K562 (cell line): ENCODE results near the gene FGF22. TPM values are rescaled to one million over a fixed set of nuclear protein-coding genes. Genes with fewer than 3 reads are reported as not detected.

Experiments used
- HCFC1 ChIP-seq: IDR thresholded peaks from 2 replicates; pipeline ENCODE4 v1.6.1; 2012; ENCODE audit warnings: low read depth, low read length, improper control_type of control experiment
- PHF21A ChIP-seq: fragments of 450-650 bp; IDR thresholded peaks from 2 replicates; pipeline ENCODE4 v1.6.1; 2017; ENCODE audit warnings: low read depth, borderline replicate concordance
- RBM14 ChIP-seq: fragments of 200-400 bp; formaldehyde crosslinking; IDR thresholded peaks from 2 replicates; pipeline ENCODE4 v1.6.1; 2018; ENCODE audit warnings: low read depth, mild to moderate bottlenecking, low read length, moderate library complexity, borderline replicate concordance; ENCODE audit not compliant: insufficient read depth
- SP1 ChIP-seq: sonication (generic); formaldehyde crosslinking; IDR thresholded peaks from 2 replicates; pipeline ENCODE4 v1.8.1; 2022; ENCODE audit warnings: mild to moderate bottlenecking, missing genetic modification reagents
- ZNF134 ChIP-seq: fragments of 250-450 bp; sonication (Bioruptor Pico); conservative IDR thresholded peaks from 2 replicates; pipeline ENCODE4 v1.4.0; 2020
- ZNF507 ChIP-seq: conservative IDR thresholded peaks from 2 replicates; pipeline ENCODE4 v1.6.1; 2017; ENCODE audit warnings: missing genetic modification characterization, missing compliant biosample characterization
- polyA plus RNA-seq, 8 experiments: library from polyadenylated mRNA; depleted of rRNA in 4 of 8; stranded (reverse) in 5 of 8; unstranded in 3 of 8; fragments of >200 nt; fragmentation: Nextera tagmentation in 2 of 8; fragmentation: Illumina TruSeq in 1 of 8; extraction: Ambion mirVana in 2 of 8; extraction: Trizol in 1 of 8; gene quantifications; 2 replicates each; pipeline versions ENCODE4 v1.2.1 to v1.2.3, GENCODE V29; 2011 to 2014; ENCODE audit warnings: inconsistent platforms in 1 of 8, missing spikeins in 1 of 8
- total RNA-seq, 7 experiments: library from RNA; depleted of rRNA in 6 of 7; stranded (reverse); fragments of >200 nt in 6 of 7; fragmentation: Illumina TruSeq in 2 of 7; extraction: Trizol in 2 of 7; gene quantifications; 2 replicates each; pipeline versions ENCODE4 v1.2.1 to v1.2.3, GENCODE V29; 2011 to 2021; ENCODE audit warnings: low replicate concordance in 1 of 7
- TF ChIP-seq, protein P1 (sequence below): fragments of 450-650 bp; IDR thresholded peaks from 2 replicates; pipeline ENCODE4 v1.6.1; 2016; ENCODE audit warnings: mild to moderate bottlenecking, moderate library complexity
- TF ChIP-seq, protein P2 (sequence below): fragments of 450-650 bp; formaldehyde crosslinking; IDR thresholded peaks from 2 replicates; pipeline ENCODE4 v1.4.0; 2020; ENCODE audit warnings: mild to moderate bottlenecking, moderate library complexity
- TF ChIP-seq, protein P3 (sequence below), 3 experiments: IDR thresholded peaks in 2 of 3; conservative IDR thresholded peaks in 1 of 3; 2 replicates each; pipeline ENCODE4 v1.5.1; 2011 to 2012; ENCODE audit warnings: low read length in 3 of 3, mild to moderate bottlenecking in 3 of 3, control low read depth in 2 of 3, improper control_type of control experiment in 1 of 3, inconsistent platforms in 1 of 3, low read depth in 1 of 3, mixed read lengths in 1 of 3, moderate library complexity in 1 of 3; ENCODE audit not compliant: insufficient read depth in 2 of 3
- TF ChIP-seq, protein P4 (sequence below), 2 experiments: IDR thresholded peaks; 2 replicates each; pipeline ENCODE4 v1.6.1; 2011; ENCODE audit warnings: borderline replicate concordance in 1 of 2, control low read depth in 1 of 2, low read depth in 1 of 2, low read length in 1 of 2, mild to moderate bottlenecking in 1 of 2, mixed read lengths in 1 of 2, moderate library complexity in 1 of 2; ENCODE audit not compliant: insufficient read depth in 1 of 2, insufficient read length in 1 of 2, poor library complexity in 1 of 2, severe bottlenecking in 1 of 2; ENCODE audit errors: extremely low read depth in 1 of 2

The FGF22 gene
- total and polyA plus RNA-seq, 9 of the 15 experiments (the other 6 are each of a cell fraction or from before 2014, with no cell fraction given), result 0.14 to 2.2 (median 0.86) TPM; not detected in 4

DNA sequence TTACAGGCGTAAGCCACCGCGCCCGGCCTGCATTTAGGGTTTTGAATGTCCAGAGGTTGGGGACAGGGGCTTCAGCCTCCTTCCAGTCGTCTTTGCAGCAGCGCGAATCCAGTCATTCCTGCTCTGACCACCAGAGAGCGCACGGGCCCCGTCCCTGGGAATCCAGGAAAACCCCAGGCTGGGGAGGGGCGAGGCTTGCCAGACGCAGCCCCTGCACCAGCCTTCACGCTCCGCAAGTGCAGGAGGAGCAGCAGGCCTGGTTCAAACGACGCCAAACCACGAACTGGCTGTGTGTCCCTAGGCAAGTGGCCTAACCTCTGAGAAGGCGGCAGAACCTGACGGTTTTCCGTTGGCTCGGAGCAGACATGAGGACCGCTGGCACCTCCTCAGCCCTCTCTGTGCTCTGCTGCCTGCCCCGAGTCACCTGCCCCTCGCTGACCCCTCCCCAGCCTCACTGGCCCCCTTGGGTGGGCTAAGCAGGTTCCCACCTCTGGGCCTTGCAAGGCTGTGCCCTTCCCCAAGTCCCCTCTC lies 25.3 kb downstream of the FGF22 start (continued):
- TF ChIP-seq, protein P1, sequence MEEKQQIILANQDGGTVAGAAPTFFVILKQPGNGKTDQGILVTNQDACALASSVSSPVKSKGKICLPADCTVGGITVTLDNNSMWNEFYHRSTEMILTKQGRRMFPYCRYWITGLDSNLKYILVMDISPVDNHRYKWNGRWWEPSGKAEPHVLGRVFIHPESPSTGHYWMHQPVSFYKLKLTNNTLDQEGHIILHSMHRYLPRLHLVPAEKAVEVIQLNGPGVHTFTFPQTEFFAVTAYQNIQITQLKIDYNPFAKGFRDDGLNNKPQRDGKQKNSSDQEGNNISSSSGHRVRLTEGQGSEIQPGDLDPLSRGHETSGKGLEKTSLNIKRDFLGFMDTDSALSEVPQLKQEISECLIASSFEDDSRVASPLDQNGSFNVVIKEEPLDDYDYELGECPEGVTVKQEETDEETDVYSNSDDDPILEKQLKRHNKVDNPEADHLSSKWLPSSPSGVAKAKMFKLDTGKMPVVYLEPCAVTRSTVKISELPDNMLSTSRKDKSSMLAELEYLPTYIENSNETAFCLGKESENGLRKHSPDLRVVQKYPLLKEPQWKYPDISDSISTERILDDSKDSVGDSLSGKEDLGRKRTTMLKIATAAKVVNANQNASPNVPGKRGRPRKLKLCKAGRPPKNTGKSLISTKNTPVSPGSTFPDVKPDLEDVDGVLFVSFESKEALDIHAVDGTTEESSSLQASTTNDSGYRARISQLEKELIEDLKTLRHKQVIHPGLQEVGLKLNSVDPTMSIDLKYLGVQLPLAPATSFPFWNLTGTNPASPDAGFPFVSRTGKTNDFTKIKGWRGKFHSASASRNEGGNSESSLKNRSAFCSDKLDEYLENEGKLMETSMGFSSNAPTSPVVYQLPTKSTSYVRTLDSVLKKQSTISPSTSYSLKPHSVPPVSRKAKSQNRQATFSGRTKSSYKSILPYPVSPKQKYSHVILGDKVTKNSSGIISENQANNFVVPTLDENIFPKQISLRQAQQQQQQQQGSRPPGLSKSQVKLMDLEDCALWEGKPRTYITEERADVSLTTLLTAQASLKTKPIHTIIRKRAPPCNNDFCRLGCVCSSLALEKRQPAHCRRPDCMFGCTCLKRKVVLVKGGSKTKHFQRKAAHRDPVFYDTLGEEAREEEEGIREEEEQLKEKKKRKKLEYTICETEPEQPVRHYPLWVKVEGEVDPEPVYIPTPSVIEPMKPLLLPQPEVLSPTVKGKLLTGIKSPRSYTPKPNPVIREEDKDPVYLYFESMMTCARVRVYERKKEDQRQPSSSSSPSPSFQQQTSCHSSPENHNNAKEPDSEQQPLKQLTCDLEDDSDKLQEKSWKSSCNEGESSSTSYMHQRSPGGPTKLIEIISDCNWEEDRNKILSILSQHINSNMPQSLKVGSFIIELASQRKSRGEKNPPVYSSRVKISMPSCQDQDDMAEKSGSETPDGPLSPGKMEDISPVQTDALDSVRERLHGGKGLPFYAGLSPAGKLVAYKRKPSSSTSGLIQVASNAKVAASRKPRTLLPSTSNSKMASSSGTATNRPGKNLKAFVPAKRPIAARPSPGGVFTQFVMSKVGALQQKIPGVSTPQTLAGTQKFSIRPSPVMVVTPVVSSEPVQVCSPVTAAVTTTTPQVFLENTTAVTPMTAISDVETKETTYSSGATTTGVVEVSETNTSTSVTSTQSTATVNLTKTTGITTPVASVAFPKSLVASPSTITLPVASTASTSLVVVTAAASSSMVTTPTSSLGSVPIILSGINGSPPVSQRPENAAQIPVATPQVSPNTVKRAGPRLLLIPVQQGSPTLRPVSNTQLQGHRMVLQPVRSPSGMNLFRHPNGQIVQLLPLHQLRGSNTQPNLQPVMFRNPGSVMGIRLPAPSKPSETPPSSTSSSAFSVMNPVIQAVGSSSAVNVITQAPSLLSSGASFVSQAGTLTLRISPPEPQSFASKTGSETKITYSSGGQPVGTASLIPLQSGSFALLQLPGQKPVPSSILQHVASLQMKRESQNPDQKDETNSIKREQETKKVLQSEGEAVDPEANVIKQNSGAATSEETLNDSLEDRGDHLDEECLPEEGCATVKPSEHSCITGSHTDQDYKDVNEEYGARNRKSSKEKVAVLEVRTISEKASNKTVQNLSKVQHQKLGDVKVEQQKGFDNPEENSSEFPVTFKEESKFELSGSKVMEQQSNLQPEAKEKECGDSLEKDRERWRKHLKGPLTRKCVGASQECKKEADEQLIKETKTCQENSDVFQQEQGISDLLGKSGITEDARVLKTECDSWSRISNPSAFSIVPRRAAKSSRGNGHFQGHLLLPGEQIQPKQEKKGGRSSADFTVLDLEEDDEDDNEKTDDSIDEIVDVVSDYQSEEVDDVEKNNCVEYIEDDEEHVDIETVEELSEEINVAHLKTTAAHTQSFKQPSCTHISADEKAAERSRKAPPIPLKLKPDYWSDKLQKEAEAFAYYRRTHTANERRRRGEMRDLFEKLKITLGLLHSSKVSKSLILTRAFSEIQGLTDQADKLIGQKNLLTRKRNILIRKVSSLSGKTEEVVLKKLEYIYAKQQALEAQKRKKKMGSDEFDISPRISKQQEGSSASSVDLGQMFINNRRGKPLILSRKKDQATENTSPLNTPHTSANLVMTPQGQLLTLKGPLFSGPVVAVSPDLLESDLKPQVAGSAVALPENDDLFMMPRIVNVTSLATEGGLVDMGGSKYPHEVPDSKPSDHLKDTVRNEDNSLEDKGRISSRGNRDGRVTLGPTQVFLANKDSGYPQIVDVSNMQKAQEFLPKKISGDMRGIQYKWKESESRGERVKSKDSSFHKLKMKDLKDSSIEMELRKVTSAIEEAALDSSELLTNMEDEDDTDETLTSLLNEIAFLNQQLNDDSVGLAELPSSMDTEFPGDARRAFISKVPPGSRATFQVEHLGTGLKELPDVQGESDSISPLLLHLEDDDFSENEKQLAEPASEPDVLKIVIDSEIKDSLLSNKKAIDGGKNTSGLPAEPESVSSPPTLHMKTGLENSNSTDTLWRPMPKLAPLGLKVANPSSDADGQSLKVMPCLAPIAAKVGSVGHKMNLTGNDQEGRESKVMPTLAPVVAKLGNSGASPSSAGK, result peak; percentile 61; the same call in 1 of the 2 replicates
- TF ChIP-seq, protein P2, sequence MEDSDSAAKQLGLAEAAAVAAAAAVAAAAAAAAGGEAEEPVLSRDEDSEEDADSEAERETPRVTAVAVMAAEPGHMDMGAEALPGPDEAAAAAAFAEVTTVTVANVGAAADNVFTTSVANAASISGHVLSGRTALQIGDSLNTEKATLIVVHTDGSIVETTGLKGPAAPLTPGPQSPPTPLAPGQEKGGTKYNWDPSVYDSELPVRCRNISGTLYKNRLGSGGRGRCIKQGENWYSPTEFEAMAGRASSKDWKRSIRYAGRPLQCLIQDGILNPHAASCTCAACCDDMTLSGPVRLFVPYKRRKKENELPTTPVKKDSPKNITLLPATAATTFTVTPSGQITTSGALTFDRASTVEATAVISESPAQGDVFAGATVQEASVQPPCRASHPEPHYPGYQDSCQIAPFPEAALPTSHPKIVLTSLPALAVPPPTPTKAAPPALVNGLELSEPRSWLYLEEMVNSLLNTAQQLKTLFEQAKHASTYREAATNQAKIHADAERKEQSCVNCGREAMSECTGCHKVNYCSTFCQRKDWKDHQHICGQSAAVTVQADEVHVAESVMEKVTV, result peak; percentile 88
- TF ChIP-seq ZNF134 (CRISPR knock-in tag) (no peak), SP1 (CRISPR knock-in tag) (0 out of 2 replicates have a peak, but pooled peaks have one; percentile 65), ZNF507 (tag) (no peak), PHF21A (no peak), HCFC1 (0 out of 2 replicates have a peak, but pooled peaks have one; percentile 14), RBM14 (0 out of 2 replicates have a peak, but pooled peaks have one; percentile 44)
- TF ChIP-seq, protein P3, sequence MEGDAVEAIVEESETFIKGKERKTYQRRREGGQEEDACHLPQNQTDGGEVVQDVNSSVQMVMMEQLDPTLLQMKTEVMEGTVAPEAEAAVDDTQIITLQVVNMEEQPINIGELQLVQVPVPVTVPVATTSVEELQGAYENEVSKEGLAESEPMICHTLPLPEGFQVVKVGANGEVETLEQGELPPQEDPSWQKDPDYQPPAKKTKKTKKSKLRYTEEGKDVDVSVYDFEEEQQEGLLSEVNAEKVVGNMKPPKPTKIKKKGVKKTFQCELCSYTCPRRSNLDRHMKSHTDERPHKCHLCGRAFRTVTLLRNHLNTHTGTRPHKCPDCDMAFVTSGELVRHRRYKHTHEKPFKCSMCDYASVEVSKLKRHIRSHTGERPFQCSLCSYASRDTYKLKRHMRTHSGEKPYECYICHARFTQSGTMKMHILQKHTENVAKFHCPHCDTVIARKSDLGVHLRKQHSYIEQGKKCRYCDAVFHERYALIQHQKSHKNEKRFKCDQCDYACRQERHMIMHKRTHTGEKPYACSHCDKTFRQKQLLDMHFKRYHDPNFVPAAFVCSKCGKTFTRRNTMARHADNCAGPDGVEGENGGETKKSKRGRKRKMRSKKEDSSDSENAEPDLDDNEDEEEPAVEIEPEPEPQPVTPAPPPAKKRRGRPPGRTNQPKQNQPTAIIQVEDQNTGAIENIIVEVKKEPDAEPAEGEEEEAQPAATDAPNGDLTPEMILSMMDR (IDR thresholded peaks at IDR 0.05 in 2 of 3, conservative IDR thresholded peaks at IDR 0.05 in 1 of 3; ENCODE audit: insufficient read depth in 2 of 3, low read depth in 1 of 3, low read length in 3 of 3), result peak; percentile 86 to 93 (median 89)
- TF ChIP-seq, protein P4, sequence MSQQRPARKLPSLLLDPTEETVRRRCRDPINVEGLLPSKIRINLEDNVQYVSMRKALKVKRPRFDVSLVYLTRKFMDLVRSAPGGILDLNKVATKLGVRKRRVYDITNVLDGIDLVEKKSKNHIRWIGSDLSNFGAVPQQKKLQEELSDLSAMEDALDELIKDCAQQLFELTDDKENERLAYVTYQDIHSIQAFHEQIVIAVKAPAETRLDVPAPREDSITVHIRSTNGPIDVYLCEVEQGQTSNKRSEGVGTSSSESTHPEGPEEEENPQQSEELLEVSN (IDR thresholded peaks at IDR 0.05; ENCODE audit: borderline replicate concordance in 1 of 2, extremely low read depth in 1 of 2, insufficient read depth in 1 of 2, insufficient read length in 1 of 2, low read depth in 1 of 2, low read length in 1 of 2, poor library complexity in 1 of 2, severe bottlenecking in 1 of 2), result peak; percentile 57 to 59
